GM18909 (cell line): Measurements from ENCODE around the gene FKRP.

Source experiments
- ATAC-seq: cut with Tn5 transposase; IDR thresholded peaks from one replicate; pipeline ENCODE4 v1.9.1; 2021; ENCODE audit warnings: mild to moderate bottlenecking; ENCODE audit not compliant: unreplicated experiment, poor library complexity

The FKRP gene

GRCh38 chr19:46718934-46719622, 26.8 kb upstream of the FKRP start:
- ATAC-seq: no peak

- no peak for ATAC-seq
Observed at GRCh38 chr19:46719629-46720502, 26.0 kb upstream of the FKRP start.

GRCh38 chr19:46720503-46721239, 25.2 kb upstream of the FKRP start:
- ATAC-seq: no peak

DNA sequence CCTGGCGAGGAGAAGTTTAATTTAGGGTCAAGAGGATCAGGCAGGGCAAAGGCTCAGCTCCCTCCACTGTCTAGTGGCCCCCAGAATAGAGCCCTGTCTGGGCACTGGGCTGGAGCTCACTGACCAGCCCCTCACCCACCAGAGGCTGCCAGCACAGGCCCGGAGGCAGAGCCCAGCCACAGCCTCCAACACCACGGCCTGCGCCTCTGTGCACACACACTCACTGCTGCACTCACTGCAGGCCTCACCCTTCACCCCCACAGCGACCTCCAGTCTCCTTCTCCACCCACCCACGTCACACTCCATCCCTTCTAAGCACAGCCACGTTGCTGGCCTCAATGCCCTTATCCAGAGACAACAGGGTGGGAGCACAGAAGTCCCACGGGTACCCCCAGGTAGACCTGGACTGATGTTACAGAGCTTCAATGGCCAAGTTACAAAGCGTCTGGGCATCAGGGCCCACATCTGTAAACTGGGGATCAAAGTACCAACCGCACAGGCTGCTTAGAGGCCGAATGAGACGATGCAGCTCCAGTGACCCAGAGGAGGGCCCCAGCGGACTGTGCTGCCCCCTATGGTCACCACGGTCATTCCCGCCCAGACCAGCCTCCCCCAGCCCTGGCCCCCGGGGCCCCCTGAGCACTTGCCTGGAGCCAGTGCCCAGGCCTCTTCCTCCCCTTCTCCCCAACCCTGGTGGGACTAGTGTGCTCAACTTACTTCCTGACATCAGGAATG, 24.4 kb upstream of the FKRP start:
- no peak for ATAC-seq

GRCh38 chr19:46722004-46722380, 23.9 kb upstream of the FKRP start:
- no peak for ATAC-seq

GRCh38 chr19:46722421-46723022, 23.3 kb upstream of the FKRP start:
- no peak for ATAC-seq

GRCh38 chr19:46723023-46723461, 22.8 kb upstream of the FKRP start:
- no peak for ATAC-seq

DNA sequence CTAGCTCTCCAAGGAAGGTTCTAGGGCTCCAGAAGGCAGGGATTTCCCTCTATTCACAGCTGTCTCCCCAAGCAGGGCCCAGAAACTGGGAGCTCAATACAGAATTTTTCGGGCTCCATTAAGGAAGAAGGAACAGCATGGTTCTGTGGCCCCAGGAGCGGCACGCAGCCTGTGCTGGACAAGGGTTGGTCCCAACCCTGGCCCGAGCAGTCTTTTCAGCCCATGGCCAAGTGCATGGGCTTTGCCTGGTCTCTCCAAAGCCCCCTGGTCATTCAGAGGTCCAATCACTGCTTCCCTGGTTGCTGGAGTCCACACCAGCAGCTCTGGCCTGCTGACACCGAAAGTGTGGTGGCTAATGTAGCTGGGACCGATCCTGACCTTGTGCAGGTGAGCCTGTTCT, 22.4 kb upstream of the FKRP start:
- no peak for ATAC-seq

GRCh38 chr19:46724468-46724867, 21.4 kb upstream of the FKRP start:
- ATAC-seq: no peak

DNA sequence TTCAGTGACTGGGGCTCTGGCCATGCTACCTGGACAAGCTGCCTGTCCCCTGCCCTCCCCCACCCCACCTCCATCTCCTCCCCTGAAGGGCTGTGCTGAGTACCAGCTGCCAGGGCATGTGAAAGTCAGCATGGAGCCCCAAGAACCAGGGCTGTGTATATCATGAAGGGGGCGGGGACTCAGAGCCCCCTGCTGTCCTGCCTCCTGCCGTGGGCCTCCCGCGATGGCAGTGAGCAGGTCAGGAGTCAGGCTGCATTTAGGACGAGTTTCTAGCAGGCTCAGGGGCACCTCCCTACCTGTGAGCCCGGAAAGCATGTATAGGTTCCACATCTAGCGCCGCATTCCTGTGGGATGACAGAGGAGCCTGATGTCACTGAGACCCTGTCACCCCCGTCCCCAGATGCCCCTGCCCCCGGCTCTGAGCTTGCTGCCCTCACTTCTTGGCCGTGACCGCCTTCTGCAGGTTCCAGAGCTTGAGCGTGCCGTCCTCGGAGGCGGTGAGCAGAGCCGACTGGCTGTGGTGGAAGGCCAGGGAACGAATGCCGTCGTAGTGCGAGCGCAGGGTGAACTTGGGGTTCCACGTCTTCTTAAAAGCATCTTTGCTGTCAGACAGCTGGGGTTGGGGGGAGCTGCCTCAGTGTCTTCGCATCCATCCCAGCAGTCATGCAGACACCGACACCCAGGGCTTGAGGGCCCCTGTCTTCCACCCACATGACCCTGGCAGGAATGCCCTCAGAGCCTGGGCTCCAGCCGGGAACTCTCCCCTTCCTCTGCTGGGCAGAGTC, 20.6 kb upstream of the FKRP start:
- no peak for ATAC-seq

GRCh38 chr19:46725859-46726393, 19.9 kb upstream of the FKRP start:
- no peak for ATAC-seq

GRCh38 chr19:46726551-46726950, 19.3 kb upstream of the FKRP start:
- no peak for ATAC-seq

DNA sequence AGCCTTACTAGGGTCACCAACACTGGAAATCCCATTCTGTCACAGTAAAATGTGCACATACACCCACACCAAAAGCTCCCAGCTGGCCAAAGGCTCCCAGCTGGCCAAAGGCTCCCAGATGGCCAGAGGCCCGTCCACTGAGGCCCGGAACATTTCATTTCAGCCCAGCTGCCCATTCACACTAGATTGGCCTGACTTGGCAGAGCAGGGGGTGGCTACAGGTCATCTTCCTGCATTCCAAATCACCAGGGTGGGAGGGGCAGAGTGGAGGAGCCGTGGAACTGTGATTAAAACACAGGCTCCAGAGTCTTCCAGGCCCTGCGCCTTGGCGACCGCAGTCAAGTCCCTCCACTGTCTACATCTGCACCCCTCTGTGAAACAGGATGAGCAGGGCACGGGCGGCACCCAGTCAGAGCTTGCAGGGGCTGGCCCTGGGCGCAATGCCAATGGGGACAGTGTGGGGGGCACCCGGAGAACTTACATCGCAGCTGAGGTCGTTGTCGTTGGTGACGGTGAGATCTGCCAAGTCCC, 18.8 kb upstream of the FKRP start:
- no peak for ATAC-seq

- ATAC-seq: no peak
Observed at GRCh38 chr19:46727757-46728156, 18.1 kb upstream of the FKRP start.

DNA sequence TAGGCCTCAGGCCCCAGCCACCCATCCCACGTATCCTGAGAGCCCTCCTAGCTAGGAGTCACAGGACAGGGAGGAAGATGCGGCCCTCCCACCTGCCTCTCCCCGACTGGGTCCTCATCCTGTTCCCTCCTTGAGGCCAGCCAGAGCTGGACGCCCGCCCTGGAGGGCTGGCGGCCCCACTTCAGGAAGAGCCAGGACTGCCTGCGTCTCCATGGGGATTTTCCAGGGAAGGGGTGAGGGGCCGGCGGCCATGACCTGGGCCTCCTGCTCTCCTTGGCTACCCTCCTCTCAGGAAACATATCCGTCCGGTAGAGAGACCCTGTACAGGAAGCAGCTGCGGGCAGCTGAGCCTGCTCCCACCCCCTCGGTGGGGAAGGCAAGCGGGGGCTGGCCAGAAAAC, 17.6 kb upstream of the FKRP start:
- ATAC-seq: no peak

DNA sequence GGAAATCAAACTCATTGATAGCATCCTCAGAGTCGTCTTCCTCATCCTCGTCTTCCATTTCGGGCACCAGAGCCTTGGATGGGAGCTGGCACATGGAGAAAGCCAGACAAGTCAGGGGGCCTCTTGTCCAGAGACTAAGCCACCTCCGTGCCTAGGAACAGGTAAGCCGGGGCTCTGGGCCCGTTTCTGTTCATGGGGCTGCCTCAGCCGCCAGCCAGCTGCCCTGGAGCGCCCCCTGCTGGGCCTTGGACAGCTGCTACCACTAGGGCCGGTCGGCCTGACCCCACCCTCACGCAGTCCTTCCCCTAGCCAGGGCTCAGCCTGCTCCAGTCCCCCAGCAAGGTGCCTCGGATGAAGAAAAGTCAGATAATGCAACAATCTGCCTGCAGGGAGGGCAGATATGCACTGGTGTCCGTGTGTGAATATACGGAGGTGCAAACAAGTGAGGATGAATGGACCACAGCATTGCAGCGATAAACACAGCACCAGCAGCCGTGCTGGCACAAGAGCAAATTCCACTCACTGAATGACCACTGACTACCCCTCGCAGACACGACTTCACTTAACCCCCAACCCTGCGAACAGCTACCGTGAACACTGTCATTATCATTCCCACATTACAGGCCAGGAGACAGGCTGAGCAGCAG, 17.0 kb upstream of the FKRP start:
- no peak for ATAC-seq

- no peak for ATAC-seq
Observed at GRCh38 chr19:46729696-46730095, 16.2 kb upstream of the FKRP start.

DNA sequence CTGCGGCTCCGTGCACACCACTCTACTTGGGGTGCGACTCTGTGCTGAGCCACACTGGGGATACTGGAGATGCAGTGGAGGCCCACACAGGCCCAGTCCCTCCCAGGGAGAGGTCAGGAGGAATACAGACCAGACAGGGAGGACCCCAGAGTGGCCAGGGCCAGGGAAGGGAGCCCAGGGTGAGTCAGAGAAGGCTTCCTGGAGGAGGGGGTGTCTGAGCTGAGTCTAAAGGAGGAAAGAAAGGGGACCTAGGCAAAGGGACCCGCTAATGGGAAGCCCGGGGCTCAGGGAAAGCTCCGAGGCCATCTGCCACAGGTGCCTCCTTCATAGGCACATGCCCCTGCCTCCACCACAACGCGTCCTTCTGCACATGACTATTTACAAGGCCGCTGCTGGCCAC, 15.7 kb upstream of the FKRP start:
- ATAC-seq: no peak
